SK-N-SH (cell line): ENCODE measurements around the gene TXNL4B.
"Not testable (repeated sequence)": the region's sequence is repeated elsewhere in the genome, so short reads cannot be mapped to it uniquely, and the experiment has no call there.

Experiments used
- CTCF ChIP-seq: fragments of 200-600 bp; sonication (generic); IDR thresholded peaks from 2 replicates; pipeline ENCODE4 v1.6.1; 2017; ENCODE audit warnings: antibody characterized with exemption, mild to moderate bottlenecking, moderate library complexity
- FOXJ3 ChIP-seq: sonication (generic); formaldehyde crosslinking; IDR thresholded peaks from 2 replicates; pipeline ENCODE4 v1.5.1; 2020; ENCODE audit warnings: mild to moderate bottlenecking, missing genetic modification reagents
- GATA2 ChIP-seq: sonication (generic); formaldehyde crosslinking; IDR thresholded peaks from 2 replicates; pipeline ENCODE4 v1.5.0; 2020; ENCODE audit warnings: mild to moderate bottlenecking, missing genetic modification reagents
- RCOR1 ChIP-seq: fragments of 150-350 bp; IDR thresholded peaks from 2 replicates; pipeline ENCODE4 v1.6.1; 2017; ENCODE audit warnings: antibody characterized with exemption, low read length
- REST ChIP-seq: IDR thresholded peaks from 2 replicates; pipeline ENCODE4 v1.6.1; 2012; ENCODE audit warnings: mild to moderate bottlenecking, low read depth, low read length, moderate library complexity
- YY1 ChIP-seq: IDR thresholded peaks from 2 replicates; pipeline ENCODE4 v1.4.0; 2012; ENCODE audit warnings: low read depth, mild to moderate bottlenecking

- not testable (repeated sequence) for TF ChIP-seq CTCF; YY1; REST; GATA2 (CRISPR knock-in tag); RCOR1; FOXJ3 (CRISPR knock-in tag)
These were observed 34.4 kb downstream of the TXNL4B start for GRCh38 chr16:72059060-72059459.
